GM12878 (cell line): ENCODE results near the gene TRIM69. TPM values are rescaled to one million over a fixed set of nuclear protein-coding genes. Genes with fewer than 3 reads are reported as not detected.

ENCODE experiments used
- ATAC-seq: fragments of 200-7000 bp; cut with Tn5 transposase; 3 replicates; pipeline ENCODE4 v1.9.1; 2020; ENCODE audit warnings: mild to moderate bottlenecking, moderate library complexity
- BruUV-seq: library from RNA; stranded (reverse); fragments of 400-500 nt; replicated peaks from 2 replicates; lab custom pipeline; 2021; lab: Mats Ljungman, UMichigan
- CTCF ChIA-PET: fragments of 300-600 bp; sonication (Branson Sonifier 250); formaldehyde crosslinking; extraction: SDS; loops from one replicate; lab custom pipeline; 2021; ENCODE audit warnings: inconsistent platforms; lab: Yijun Ruan, JAX
- POLR2A ChIA-PET: fragments of 350-600 bp; formaldehyde crosslinking; extraction: SDS; loops from one replicate; lab custom pipeline; 2021; ENCODE audit warnings: inconsistent platforms; lab: Charles Lee
- RAD21 ChIA-PET: fragments of 300-600 bp; sonication (Branson Sonifier 250); formaldehyde crosslinking; loops from one replicate; lab custom pipeline; 2023; ENCODE audit warnings: antibody characterized with exemption; ENCODE audit not compliant: unreplicated experiment; lab: Charles Lee
- SMC1A ChIA-PET: fragments of 300-600 bp; sonication (Branson Sonifier 250); formaldehyde crosslinking; loops from one replicate; lab custom pipeline; 2023; ENCODE audit not compliant: unreplicated experiment, uncharacterized antibody; lab: Charles Lee
- DNase-seq: peaks from one replicate; pipeline ENCODE4 v3.0.0-alpha.2; 2011; ENCODE audit warnings: low read depth, low spot score
- FAIRE-seq: peaks from 3 replicates; lab custom pipeline; 2011; peaks lifted over from hg19 to GRCh38; lab: Jason Lieb, UNC
- H2AFZ ChIP-seq: 2 replicates; pipeline ENCODE4 v1.6.0; 2011; ENCODE audit warnings: low read depth, low read length, control low read depth; ENCODE audit not compliant: control insufficient read depth
- H3K27ac ChIP-seq: 2 replicates; pipeline ENCODE4 v1.5.1; 2011; ENCODE audit warnings: control low read depth; ENCODE audit not compliant: control insufficient read depth, insufficient read depth
- H3K27me3 ChIP-seq, 2 experiments: replicated peaks in 1 of 2; 2 replicates each; pipeline versions ENCODE4 v1.6.0 to v1.6.1; 2011; ENCODE audit warnings: low read length in 1 of 2; ENCODE audit not compliant: control insufficient read depth in 2 of 2, insufficient read depth in 2 of 2
- H3K36me3 ChIP-seq, 2 experiments: 2 replicates each; pipeline ENCODE4 v1.5.1; 2011; ENCODE audit warnings: low read length in 1 of 2; ENCODE audit not compliant: control insufficient read depth in 2 of 2, insufficient read depth in 2 of 2
- H3K4me1 ChIP-seq: 2 replicates; pipeline ENCODE4 v1.6.1; 2011; ENCODE audit warnings: mild to moderate bottlenecking, low read length, moderate library complexity, mixed read lengths; ENCODE audit not compliant: control insufficient read depth, insufficient read depth
- H3K4me2 ChIP-seq: 2 replicates; pipeline ENCODE4 v1.6.0; 2011; ENCODE audit warnings: control low read depth; ENCODE audit not compliant: control insufficient read depth, insufficient read depth
- H3K4me3 ChIP-seq: fragments of 200-600 bp; sonication (generic); 2 replicates; pipeline ENCODE4 v1.5.1; 2016
- H3K79me2 ChIP-seq: 2 replicates; pipeline ENCODE4 v1.6.0; 2011; ENCODE audit warnings: low read length; ENCODE audit not compliant: control insufficient read depth, insufficient read depth
- H3K9ac ChIP-seq: 2 replicates; pipeline ENCODE4 v1.8.0; 2011; ENCODE audit warnings: low read length, control low read depth, mixed read lengths; ENCODE audit not compliant: control insufficient read depth, insufficient read depth
- H3K9me3 ChIP-seq: replicated peaks from 3 replicates; pipeline ENCODE4 v1.5.1; 2011; ENCODE audit warnings: mild to moderate bottlenecking, low read length; ENCODE audit not compliant: control insufficient read depth, insufficient read depth
- H4K20me1 ChIP-seq: 2 replicates; pipeline ENCODE4 v1.6.0; 2011; ENCODE audit not compliant: control insufficient read depth, insufficient read depth
- ATF3 ChIP-seq: IDR thresholded peaks from 2 replicates; pipeline ENCODE4 v1.6.1; 2011; ENCODE audit warnings: low read depth, mild to moderate bottlenecking, low read length, moderate library complexity, borderline replicate concordance; ENCODE audit errors: extremely low read depth
- HDGF ChIP-seq: fragments of 450-650 bp; IDR thresholded peaks from 2 replicates; pipeline ENCODE4 v1.6.1; 2016; ENCODE audit warnings: antibody characterized with exemption
- JUND ChIP-seq: IDR thresholded peaks from 2 replicates; pipeline ENCODE4 v1.6.1; 2012; ENCODE audit warnings: low read depth, mild to moderate bottlenecking, low read length, improper control_type of control experiment, moderate library complexity
- POLR2A ChIP-seq: IDR thresholded peaks from 2 replicates; pipeline ENCODE4 v1.6.1; 2011; ENCODE audit warnings: low read depth, mild to moderate bottlenecking, low read length
- POLR2AphosphoS5 ChIP-seq: IDR thresholded peaks from 2 replicates; pipeline ENCODE4 v1.6.1; 2011; ENCODE audit warnings: mild to moderate bottlenecking, low read length, inconsistent platforms
- RUNX3 ChIP-seq: IDR thresholded peaks from 2 replicates; pipeline ENCODE4 v1.6.1; 2012; ENCODE audit warnings: low read length, inconsistent platforms
- ZBTB11 ChIP-seq: fragments of 450-650 bp; formaldehyde crosslinking; IDR thresholded peaks from 2 replicates; pipeline ENCODE4 v1.5.0; 2022; ENCODE audit warnings: mild to moderate bottlenecking, missing genetic modification characterization
- ZNF207 ChIP-seq: fragments of 450-650 bp; IDR thresholded peaks from 2 replicates; pipeline ENCODE4 v1.6.1; 2014; ENCODE audit warnings: antibody characterized with exemption, mild to moderate bottlenecking, borderline replicate concordance
- ZNF217 ChIP-seq: fragments of 450-650 bp; IDR thresholded peaks from 2 replicates; pipeline ENCODE4 v1.6.1; 2017; ENCODE audit warnings: antibody characterized with exemption, mild to moderate bottlenecking
- ZNF592 ChIP-seq: fragments of 450-650 bp; IDR thresholded peaks from 2 replicates; pipeline ENCODE4 v1.6.1; 2017; ENCODE audit warnings: mild to moderate bottlenecking, moderate library complexity
- ZNF687 ChIP-seq: fragments of 450-650 bp; IDR thresholded peaks from 2 replicates; pipeline ENCODE4 v1.6.1; 2017; ENCODE audit warnings: mild to moderate bottlenecking, moderate library complexity
- WGBS: methylation state at CpG from one replicate; pipeline ENCODE4 v1.1.6; 2016; ENCODE audit warnings: low lambda C conversion rate; ENCODE audit not compliant: insufficient replicate concordance, insufficient coverage; ENCODE audit errors: missing lambda C conversion rate; 5-methylcytosine and 5-hydroxymethylcytosine counted together
- in situ Hi-C: fragments of 300-500 bp; cut with MboI; formaldehyde crosslinking; loops from 9 replicates; pipeline ENCODE4 v1.14.3; 2018; ENCODE audit warnings: mixed read lengths
- intact Hi-C: fragments of 100-400 bp; cut with micrococcal nuclease; formaldehyde crosslinking; loops from one replicate; pipeline ENCODE4 v1.14.2; 2022; ENCODE audit not compliant: unreplicated experiment
- polyA plus RNA-seq, 11 experiments: library from polyadenylated mRNA; depleted of rRNA in 4 of 11; unstranded in 6 of 11; stranded (reverse) in 5 of 11; fragments of >200 nt; fragmentation: Nextera tagmentation in 4 of 11; fragmentation: Illumina TruSeq in 1 of 11; extraction: Ambion mirVana in 4 of 11; extraction: Trizol in 1 of 11; gene quantifications; 1 replicate in 1 of 11; 2 replicates in 10 of 11; pipeline versions ENCODE4 v1.2.1 to v1.2.3, GENCODE V29; 2011 to 2016; ENCODE audit warnings: inconsistent platforms in 2 of 11, missing spikeins in 2 of 11, low read depth in 1 of 11
- total RNA-seq, 4 experiments: library from RNA; depleted of rRNA in 3 of 4; stranded (reverse); fragments of >200 nt in 3 of 4; fragmentation: Illumina TruSeq in 1 of 4; extraction: Trizol in 1 of 4; gene quantifications; 2 replicates each; pipeline versions ENCODE4 v1.2.1 to v1.2.3, GENCODE V29; 2013 to 2021

TRIM69 gene
- total and polyA plus RNA-seq, 10 of the 15 experiments (the other 5 are each of a cell fraction or from before 2014, with no cell fraction given) = 11.2 to 52.7 (median 37.8) TPM

- TF ChIP-seq ZNF592 = no peak
Measured at GRCh38 chr15:44811337-44811736, 75.0 kb downstream of the TRIM69 start (continued).

- Histone ChIP-seq H3K9me3 (no peaks in the 10 kb centered on the region), H4K20me1 (no peaks in the 10 kb centered on the region), H3K27me3 (no peaks in the 10 kb centered on the region), H3K36me3 (no peaks in the 10 kb centered on the region), H3K4me1 (no peaks in the 10 kb centered on the region), H2AFZ (no peak overlapping the region), H3K79me2 (no peaks in the 10 kb centered on the region), H3K27ac (no peak overlapping the region), H3K9ac (no peak overlapping the region), H3K4me3 (no peak overlapping the region), H3K4me2 (no peak overlapping the region)
- RAD21 ChIA-PET = no interaction called here
- intact Hi-C loops = no loop called here
- POLR2A ChIA-PET = no interaction called here
- DNase-seq (no peak), FAIRE-seq (peak; percentile 64), ATAC-seq (peak; percentile 16; the same call in 1 of the 3 replicates)
- in situ Hi-C loops = no loop called here
- CTCF ChIA-PET = no interaction called here
- SMC1A ChIA-PET = interaction anchor here (0.7 kb wide), 1 partner anchor 613 kb away, joined by 3 read pairs; no protein-coding TSS in a partner anchor
- no TSS peak for BruUV-seq
- WGBS = 62% methylated on average over 5 of the region's 5 CpGs
- TF ChIP-seq HDGF (no peak), POLR2AphosphoS5 (no peak), ZNF217 (no peak), ZBTB11 (CRISPR knock-in tag) (no peak), ATF3 (no peak), POLR2A (no peak), JUND (no peak), ZNF207 (no peak), RUNX3 (no peak), ZNF687 (no peak)
Measured at GRCh38 chr15:44812029-44812517, 75.7 kb downstream of the TRIM69 start.
